Effector CD8-positive, alpha-beta T cell (primary cell): ENCODE measurements around the gene PTCH2.
"Not testable (repeated sequence)": the region's sequence is repeated elsewhere in the genome, so short reads cannot be mapped to it uniquely, and the experiment has no call there.

Experiments
- DNase-seq: peaks from one replicate; lab custom pipeline; 2025; lab: John Stamatoyannopoulos, UW

Gene PTCH2

DNA sequence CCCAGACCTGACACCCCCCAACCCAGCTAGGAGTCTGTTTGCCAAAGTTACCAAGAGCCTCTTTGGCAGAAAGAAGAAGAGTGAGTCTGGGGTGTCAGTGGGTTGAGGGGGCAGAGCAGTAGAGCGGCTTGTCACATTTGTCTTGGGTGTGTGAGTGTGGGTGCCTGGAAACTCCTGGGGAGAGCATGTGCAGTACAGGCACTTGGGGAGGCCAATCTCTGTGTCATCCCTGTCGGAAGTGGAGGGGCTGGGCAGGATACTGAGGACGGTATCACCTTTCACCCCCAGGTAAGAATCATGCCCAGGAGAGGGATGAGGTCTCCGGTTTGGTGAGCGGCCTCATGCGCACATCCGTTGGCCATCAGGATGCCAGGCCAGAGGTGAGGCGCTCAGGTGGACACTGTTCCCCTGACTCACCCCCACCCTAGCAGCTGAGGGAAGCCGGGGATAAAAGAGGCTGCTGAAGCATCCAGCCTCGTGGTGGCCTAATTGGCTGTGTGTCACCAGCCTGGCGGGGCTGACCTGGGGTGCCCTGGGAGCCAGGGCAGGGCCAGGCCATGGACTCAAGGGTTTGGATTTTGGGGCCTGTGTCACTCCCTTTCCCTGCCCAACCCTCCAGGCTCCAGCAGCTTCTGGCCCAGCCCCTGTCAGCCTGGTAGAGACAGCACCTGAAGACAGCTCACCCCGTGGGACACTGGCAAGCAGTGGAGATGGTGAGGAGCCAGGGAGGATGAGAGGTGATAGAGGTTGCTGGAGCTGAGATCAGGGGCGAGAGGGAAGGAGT lies 39.5 kb downstream of the PTCH2 start:
- no peak for DNase-seq

DNA sequence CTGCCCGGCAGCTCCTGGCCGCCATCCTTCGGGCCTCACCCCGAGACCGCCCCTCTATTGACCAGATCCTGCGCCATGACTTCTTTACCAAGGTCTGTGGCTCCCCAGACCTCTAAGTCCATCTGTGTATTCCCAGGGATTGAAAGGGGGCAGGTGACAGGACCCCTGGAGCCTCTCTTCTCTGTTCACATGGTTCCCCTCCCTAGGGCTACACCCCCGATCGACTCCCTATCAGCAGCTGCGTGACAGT lies 40.1 kb downstream of the PTCH2 start:
- DNase-seq: no peak

DNA sequence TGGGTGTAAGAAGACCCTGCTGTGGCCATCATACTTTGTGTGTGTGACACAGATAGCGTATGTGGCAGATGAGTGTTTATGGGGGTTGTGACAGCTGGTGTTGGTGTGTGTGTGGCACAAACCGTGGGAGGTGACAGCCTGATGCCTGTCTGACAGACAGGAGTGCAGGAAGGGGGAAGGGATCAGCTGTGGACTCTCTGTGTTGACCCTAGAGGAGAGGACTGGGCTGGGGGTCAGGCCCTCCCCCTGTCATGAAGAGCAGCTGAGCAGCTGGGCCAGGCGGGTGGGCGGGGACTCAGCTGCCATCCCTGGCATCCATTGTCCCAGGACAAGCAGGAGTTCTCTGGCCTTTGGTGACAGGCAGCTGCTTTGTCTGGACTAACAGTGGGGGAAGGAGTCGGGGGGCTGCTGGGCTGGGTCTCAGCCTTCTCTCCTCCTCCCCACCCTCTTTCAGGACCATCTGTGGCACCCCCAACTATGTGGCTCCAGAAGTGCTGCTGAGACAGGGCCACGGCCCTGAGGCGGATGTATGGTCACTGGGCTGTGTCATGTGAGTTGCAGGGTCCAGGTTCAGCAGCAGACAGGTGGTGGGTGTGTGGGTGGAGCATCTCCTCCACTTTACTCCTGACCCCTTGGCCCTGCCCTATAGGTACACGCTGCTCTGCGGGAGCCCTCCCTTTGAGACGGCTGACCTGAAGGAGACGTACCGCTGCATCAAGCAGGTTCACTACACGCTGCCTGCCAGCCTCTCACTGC lies 40.6 kb downstream of the PTCH2 start:
- DNase-seq: no peak

DNA sequence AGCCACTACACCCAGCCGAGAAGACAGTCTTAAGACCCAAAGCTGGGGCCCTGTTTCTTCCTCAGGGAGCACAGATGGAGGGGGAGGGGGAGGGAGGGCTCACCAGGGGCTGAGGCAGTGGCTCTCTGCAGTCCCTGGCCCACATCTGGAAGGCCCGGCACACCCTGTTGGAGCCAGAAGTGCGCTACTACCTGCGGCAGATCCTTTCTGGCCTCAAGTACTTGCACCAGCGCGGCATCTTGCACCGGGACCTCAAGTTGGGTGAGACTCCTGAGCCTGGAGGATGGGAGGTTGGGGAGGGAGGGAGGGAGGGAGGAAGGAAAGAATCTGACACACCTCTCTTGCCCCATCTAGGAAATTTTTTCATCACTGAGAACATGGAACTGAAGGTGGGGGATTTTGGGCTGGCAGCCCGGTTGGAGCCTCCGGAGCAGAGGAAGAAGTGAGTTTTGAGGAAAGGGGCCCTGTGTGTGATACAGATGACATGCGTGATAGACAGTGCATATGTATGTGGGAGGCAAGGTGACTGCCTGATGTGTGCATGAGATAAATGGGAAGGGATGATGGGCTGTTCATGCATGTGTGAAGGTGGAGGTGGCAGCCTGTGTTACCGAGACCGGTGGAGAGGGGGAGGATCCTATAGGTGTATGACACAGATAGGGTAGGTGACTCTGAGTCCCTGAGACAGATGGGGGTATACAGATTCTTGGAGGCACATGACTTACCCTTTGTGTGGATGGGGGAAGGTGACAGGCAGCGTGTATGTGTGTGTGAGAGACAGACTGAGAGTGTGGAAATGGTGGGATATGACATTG lies 41.4 kb downstream of the PTCH2 start:
- no peak for DNase-seq

DNA sequence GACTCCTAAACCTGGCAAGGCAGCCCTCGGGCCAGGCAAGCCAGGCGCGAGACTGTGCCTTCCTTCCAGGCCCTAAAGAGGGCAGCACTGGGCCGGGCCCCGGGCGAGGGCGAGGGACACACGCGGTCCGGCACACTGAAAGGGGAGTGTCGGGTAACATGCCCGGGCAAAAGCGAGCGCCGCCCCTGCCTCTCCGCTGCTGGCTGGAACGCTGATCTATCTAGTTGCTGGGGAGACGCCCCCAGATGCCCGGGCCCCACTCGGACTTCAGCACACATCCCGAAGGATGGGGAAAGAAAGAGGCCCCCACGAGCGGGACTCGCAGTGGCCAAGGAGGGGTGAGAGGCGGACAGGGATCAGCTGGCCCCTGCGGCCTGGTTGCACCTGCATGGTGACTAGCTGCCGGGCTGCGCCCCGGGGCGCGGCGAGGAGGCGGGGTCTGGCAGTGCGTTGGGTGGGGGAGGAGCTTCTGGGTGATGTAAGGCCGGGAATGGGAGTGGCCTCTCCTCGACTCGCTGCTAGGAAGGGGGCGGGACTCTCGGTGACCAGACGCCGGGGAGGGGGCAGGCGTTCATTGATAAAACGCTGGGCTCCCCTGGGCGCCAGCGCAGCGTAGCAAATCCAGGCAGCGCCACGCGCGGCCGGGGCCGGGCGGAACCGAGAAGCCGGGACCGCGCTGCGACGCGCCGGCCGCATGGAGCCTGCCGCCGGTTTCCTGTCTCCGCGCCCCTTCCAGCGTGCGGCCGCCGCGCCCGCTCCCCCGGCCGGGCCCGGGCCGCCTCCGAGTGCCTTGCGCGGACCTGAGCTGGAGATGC lies 43.1 kb downstream of the PTCH2 start, which contains the start of gene PLK3:
TSS of gene PLK3 (plus strand) at position 608 of the 815 bp plus-strand sequence. CDS start at position 695, 87 bp downstream.
- DNase-seq: peak; percentile 96

DNA sequence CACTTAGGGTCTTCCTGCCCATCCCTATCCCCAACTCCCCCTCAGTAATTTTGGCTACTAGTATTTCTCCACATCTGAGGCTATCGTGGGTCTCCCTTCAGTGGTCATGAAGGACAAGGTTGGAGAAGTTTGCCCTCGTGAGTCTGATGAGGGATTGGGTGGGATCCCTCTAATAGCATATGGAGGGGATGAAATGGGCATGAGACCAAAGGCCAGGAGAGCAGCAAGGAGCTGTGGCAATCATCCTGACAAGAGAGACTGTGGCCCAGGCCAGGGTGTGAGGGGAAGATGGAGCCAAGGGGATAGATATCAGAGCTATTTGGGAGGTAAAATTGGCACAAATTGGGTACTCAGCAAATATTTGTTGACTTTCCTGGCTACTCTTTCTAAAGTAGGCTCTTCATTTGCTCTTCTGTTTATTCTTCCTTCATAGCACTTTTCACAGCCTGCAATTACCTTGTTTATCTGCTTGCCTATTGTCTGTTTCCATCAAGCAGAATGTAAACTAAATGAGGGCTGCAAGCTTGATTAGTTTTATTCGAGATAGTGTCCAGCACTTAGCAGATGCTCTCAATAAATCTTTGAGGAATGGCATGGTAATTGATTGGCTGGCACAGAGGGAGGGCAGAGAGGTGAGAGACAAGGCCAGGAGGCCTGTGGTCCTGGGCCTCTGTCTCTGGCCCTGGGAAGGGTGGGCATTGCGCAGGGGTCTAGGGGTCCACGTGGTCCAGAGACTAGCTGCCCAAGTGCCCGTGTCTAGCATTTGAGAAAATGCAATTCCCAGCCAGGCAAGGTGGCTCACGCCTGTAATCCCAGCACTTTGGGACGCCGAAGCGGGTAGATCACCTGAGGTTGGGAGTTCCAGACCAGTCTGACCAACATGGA lies 44.3 kb downstream of the PTCH2 start:
- no peak for DNase-seq

DNA sequence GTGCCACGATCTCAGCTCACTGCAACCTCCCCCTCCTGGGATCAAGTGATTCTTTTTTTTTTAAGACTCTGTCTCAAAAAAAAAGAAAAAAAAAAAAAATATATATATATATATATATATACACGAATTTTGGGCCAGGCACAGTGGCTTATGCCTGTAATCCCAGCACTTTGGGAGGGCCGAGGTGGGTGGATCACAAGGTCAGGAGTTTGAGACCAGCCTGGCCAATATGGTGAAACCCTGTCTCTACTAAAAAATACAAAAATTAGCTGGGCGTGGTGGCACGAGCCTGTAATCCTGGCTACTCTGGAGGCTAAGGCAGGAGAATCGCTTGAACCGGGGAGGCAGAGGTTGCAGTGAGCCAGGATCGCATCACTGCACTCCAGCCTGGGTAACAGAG lies 45.2 kb downstream of the PTCH2 start:
- DNase-seq: not testable (repeated sequence)

DNA sequence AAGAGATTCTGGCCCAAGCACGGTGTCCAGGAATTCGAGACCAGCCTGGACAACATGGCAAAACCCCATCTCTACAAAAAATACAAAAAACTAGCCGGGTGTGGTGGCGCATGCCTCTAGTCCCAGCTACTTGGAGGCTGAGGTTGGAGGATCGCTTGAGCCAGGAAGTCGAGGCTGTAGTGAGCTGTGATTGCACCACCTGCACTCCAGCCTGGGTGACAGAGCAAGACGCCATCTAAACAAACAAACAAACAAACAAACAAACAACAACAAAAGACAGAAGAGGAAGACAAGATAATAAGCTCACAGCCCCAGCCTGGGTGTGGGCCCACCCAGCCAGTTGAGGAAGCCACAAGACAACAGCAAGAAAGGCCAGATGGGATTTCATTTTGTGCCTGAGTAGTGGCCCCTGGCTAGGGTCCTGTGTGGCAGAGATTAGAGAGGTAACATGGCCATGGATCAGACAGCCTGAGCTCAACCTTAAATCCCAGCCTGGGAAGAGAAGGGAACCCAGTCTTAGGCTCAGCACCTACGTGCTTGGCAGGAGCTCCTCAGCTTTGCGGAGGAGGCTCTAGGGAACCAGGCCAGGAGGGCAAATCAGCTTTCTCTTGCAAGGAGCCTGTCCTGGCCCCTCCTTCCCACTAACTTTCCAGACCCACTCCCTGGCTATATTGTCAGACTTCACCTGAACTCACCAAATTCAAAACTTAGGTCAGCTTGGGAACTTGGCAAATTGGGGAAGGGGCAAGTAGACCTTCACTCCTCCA lies 50.1 kb downstream of the PTCH2 start:
- DNase-seq: no peak

DNA sequence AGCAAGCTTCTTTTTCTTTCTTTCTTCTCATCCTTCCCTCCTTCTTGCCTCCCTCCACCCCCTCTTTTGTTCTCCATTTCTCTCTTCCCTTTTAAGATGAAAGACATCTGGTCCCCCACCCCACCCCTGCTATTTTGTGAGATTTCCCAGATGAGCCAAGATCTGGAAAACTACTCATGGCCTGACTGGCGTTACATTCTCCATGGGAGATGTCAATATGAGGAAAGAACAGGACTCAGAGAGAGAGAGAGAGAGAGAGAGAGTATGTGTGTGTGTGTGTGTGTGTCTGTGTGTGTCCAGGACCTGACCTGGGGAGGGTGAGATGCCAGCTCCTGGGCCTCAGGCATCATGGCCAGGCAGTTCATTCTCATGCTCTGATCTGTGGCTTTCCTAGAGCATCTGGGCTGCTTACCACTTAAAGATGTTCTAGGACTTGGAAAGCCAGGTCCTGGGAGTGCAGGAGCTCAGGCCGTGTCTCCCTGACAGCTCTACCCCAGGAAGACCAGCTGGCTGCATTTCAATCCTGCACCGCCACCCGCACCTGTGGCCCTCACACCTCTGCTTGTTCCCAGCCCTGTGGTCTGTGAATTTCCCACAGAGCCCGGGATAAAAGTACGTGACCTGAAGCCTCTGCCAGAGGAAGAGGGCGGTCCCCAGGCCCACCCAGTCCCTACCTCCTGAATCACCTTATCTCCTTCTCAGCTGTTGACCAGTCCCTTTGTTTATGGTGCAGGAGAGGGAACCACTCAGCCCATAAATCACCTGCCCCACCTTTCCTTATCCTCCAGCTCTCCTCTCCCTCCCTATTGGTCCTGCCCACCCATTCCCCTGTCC lies 51.9 kb downstream of the PTCH2 start:
- DNase-seq: no peak

DNA sequence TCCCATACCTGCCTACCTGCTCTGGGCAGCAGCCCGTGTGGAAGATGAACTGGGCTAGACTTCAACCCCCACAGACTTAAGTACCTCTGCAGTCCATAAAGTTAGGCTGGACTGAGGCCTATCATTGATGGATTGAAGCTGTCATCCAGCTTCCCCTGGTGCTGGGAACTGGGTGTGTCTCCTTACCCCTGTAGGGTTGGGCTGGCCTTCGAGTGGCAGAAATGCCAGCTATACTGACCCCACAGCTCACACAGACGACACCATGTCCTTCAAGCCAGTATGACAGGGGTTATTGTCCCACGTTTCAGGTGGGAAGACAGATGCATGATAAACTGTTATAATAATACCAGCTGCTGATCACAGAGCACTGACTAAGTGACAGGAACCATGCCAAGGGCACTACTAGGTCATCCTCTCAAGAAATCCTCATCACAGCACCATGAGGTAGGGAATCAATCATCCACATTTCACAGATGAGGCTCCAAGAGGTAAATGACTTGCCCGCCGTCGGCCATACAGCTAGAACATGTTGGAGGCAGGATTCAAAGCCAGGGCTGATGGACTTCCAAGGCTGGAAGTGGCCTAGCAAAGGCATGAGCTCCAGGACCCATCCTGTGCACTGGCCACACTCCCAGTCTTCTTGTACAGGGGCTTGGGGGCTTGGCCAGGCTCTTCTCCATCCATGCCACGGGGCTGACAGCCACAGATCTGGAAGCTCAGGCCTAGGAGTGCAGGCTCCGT lies 54.8 kb downstream of the PTCH2 start, which contains the start of gene BEST4:
TSS of gene BEST4 (minus strand) at position 51 of the 741 bp plus-strand sequence. CDS start 465 bp downstream, outside the sequence.
- DNase-seq: no peak

DNA sequence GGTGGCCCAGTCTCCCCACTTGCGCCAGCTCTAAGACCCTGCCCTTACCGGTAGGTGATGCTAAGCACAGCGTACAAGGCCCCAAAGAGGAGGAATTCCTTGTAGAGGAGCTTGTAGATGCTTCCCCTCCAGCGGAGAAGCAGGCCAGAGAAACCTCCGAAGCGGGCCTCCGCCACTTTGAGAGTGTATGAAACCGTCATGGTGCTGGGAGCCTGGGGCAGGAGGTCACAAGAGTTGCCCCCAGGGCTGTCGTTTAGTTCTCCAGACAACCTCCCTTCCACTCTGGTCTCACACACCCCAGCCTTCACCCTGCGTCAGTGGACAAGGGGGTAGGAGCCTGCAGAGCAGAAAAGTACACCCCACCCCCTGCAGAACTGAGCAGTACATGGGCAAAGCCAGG lies 55.5 kb downstream of the PTCH2 start:
- no peak for DNase-seq

DNA sequence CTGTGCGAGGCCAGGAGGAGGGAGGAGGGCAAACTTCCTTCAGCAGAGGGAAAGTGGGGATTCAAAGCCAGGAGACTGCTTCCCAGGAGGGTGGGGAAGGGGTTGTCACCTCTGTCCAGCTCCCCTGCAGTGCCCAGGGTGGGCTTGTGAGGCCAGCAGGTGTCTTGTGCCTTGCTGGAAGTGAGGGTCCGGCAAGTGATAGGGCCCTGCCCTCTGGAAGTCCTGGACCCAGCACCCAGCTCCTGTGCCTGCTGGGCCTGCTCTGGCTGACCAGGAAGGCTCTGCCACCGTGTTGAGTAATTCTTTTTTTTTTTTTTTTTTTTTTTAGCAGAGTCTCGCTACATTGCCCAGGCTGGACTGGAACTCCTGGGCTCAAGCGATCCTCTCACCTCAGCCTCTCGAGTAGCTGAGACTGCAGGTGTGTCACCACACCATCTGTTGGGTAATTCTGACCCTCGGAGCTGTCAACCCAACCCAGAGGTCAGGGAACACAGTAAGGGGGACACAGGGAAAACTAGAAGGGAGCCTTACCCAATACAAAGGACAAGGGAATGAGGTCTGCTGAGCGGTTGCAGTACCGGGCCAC lies 56.1 kb downstream of the PTCH2 start:
- no peak for DNase-seq

DNA sequence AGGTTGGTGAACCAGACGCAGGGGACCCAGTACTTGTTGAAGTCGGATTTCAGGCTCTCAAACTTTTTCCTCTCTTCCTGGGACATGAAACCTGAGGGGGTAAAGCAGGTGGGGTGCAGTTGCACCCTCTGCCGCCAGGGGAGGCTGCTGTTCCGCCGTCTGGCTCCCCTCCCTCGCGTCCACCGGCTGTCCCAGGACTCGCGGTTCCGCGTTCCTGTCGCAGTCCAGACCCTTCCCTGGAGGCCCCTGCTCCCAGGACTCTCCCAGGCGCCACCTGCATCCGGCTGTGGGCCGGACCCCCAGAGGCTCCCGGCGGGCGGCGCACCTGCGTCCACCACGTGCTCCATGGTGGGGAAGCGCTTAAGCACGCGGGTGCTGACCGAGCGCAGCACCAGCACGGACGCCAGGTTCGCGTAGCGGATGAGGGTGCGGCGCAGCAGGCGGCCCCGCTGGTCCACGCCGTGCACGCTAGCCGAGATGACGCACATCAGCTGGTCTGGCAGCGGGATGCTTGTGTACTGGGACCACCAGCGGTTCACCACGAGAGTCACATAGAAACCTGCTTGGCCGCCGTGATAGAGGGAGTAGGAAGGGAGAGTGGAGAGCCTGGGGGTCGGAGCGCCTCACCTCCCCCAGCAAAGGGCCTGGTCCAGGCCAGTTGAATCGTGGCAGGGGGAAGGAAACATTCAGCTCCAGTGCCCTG lies 56.8 kb downstream of the PTCH2 start:
- peak; percentile 66 for DNase-seq

DNA sequence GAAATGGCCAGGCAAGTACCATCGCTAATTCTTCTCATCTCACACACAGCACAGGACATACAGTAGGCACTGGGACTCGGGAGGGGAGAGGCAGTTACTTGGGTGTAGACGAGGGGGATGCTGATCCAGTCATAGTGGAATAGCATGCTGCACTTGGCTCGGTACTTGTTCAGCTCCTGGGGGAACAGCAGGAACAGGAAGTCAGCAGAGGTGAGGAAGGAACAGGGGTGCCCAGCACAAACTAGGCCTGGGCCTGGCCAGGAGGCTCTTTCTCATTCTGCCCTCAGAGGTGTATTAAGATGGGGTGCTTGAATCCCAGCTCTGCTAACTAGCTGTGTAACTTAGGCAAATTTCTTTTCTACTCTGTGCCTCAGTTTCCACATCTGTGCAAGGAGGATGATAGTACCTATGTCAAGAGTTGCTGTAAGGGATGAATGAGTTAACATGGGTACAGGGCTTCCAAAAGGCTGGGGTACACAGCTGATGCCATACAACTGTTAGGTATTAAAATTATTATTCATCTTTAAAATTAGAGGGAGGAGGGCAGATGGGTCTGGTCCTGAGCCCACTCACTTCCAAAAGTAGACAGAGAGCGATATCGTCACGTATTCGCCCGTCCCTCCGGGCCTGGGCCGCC lies 57.4 kb downstream of the PTCH2 start:
- no peak for DNase-seq

DNA sequence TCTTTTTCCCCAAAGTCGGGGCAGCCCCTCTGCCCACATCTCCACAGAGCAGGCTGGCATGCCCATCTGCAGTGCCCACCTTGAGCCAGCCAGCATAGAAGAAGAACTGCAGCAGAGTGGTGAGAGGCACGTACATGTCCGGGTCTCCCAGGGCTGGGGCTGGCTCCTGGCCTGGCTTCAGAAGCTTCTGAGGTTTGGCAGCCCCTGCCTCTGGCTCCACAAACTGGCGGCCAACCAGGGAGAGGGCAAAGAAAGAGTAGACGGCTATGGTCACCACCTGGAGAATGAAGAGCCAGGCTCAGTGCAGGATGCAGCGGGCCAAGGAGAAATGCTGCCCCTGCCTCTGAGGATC lies 58.0 kb downstream of the PTCH2 start:
- no peak for DNase-seq

DNA sequence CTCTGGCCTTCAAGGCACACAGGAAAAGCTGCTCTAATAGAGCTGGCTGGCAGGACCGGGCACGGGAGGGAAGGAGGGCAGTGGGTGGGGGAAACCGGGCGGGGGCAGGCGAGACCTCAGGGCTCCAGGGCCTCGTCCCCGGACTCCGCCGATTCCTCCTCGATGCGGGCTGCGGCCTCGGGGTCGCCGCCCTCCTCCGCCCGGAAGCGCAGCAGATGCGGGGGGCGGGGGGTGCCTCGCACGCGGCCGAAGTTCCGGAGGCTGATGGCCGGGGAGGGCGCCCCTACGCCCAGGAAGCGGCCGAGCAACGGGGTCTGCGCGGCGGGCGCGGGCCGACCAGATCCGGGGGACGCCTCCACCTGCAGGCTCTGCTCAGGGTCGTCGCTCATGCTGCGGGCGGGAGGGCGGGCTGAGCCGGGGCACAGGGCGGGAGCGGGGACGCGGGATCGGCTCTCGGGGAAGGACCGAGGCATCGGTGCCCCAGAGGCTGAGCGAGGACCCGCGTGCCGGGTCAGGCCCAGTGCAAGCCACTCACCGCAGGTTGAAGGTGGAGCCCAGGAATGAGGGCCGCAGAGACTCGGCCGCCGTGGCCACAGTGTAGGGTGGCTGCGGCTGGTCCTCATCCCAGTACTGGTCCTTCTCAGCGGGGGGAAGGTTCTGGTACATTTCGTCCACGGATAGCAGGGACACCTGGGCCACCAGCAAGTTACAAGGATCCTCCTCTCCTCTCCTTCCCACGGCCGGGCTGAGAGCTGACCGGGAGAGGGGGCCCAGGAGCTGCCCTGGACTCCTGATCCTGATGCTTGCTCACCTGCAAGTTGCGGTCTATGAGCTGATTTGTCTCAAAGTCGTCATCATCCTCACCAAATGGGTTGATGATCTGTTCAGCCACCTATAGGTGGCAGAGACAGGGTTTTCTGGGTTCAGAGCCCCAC lies 58.7 kb downstream of the PTCH2 start:
- DNase-seq: no peak
